ENCODE data around the gene FRMD4A.

The FRMD4A gene

GRCh38 chr10:13891128-13892000 is 439.4 kb downstream of the FRMD4A start:
- Histone ChIP-seq H3K4me2 (ENCODE audit: insufficient read depth, low read length) (no peak overlapping the region), H3K9ac (ENCODE audit: low read depth, low read length) (no peak overlapping the region), H3K9me3 (ENCODE audit: insufficient read depth, low read length, severe bottlenecking) (no peaks in the 10 kb centered on the region), H3K27ac (ENCODE audit: low read length) (no peak overlapping the region), H3K79me2 (ENCODE audit: insufficient read depth, low read length) (no peaks in the 10 kb centered on the region), H3K36me3 (ENCODE audit: insufficient read depth, low read length) (no peaks in the 10 kb centered on the region), H3K27me3 (ENCODE audit: insufficient read depth, low read length, poor library complexity) (no peaks in the 10 kb centered on the region), H3K4me1 (ENCODE audit: insufficient read depth, low read length) (no peaks in the 10 kb centered on the region), H3K4me3 (ENCODE audit: low read depth in 1 of 2, low read length in 2 of 2) (no peak overlapping the region), H4K20me1 (ENCODE audit: insufficient read depth, low read length) (no peaks in the 10 kb centered on the region), H2AFZ (ENCODE audit: low read depth, low read length) (no peak overlapping the region)
- ATAC-seq (ENCODE audit: insufficient read depth, low read depth) (no peak), DNase-seq (no peak)
- no peak for TF ChIP-seq CTCF (IDR thresholded peaks at IDR 0.05; ENCODE audit: borderline replicate concordance, extremely low read depth, low read length, poor library complexity, severe bottlenecking)
- no peak for TF ChIP-seq EZH2 (IDR thresholded peaks at IDR 0.05; ENCODE audit: borderline replicate concordance, low read depth, low read length, severe bottlenecking)

- no peak overlapping the region for H2AFZ ChIP-seq (ENCODE audit: low read depth, low read length)
- no peaks in the 10 kb centered on the region for H3K79me2 ChIP-seq (ENCODE audit: insufficient read depth, low read length)
- no peaks in the 10 kb centered on the region for H3K4me1 ChIP-seq (ENCODE audit: insufficient read depth, low read length)
- H3K9me3 ChIP-seq (ENCODE audit: insufficient read depth, low read length, severe bottlenecking), result no peaks in the 10 kb centered on the region
- TF ChIP-seq EZH2 (IDR thresholded peaks at IDR 0.05; ENCODE audit: borderline replicate concordance, low read depth, low read length, severe bottlenecking) (no peak), CTCF (IDR thresholded peaks at IDR 0.05; ENCODE audit: borderline replicate concordance, extremely low read depth, low read length, poor library complexity, severe bottlenecking) (no peak)
- H3K27me3 ChIP-seq (ENCODE audit: insufficient read depth, low read length, poor library complexity), result no peaks in the 10 kb centered on the region
- ATAC-seq (ENCODE audit: insufficient read depth, low read depth) (no peak), DNase-seq (no peak)
- H3K4me3 ChIP-seq (ENCODE audit: low read depth in 1 of 2, low read length in 2 of 2), result no peak overlapping the region
- no peaks in the 10 kb centered on the region for H4K20me1 ChIP-seq (ENCODE audit: insufficient read depth, low read length)
- no peak overlapping the region for H3K27ac ChIP-seq (ENCODE audit: low read length)
- H3K9ac ChIP-seq (ENCODE audit: low read depth, low read length), result no peak overlapping the region
- H3K36me3 ChIP-seq (ENCODE audit: insufficient read depth, low read length), result no peaks in the 10 kb centered on the region
- no peak overlapping the region for H3K4me2 ChIP-seq (ENCODE audit: insufficient read depth, low read length)
Observed at GRCh38 chr10:13890233-13891127, 440.2 kb downstream of the FRMD4A start.

GRCh38 chr10:13887761-13888160 is 443.0 kb downstream of the FRMD4A start:
- Histone ChIP-seq H4K20me1 (ENCODE audit: insufficient read depth, low read length) (no peaks in the 10 kb centered on the region), H3K9me3 (ENCODE audit: insufficient read depth, low read length, severe bottlenecking) (no peaks in the 10 kb centered on the region), H3K27ac (ENCODE audit: low read length) (no peak overlapping the region), H3K9ac (ENCODE audit: low read depth, low read length) (no peak overlapping the region), H3K4me2 (ENCODE audit: insufficient read depth, low read length) (no peak overlapping the region), H3K79me2 (ENCODE audit: insufficient read depth, low read length) (no peaks in the 10 kb centered on the region), H3K4me3 (ENCODE audit: low read depth in 1 of 2, low read length in 2 of 2) (no peak overlapping the region), H3K27me3 (ENCODE audit: insufficient read depth, low read length, poor library complexity) (no peaks in the 10 kb centered on the region), H3K36me3 (ENCODE audit: insufficient read depth, low read length) (no peaks in the 10 kb centered on the region), H2AFZ (ENCODE audit: low read depth, low read length) (no peak overlapping the region), H3K4me1 (ENCODE audit: insufficient read depth, low read length) (no peaks in the 10 kb centered on the region)
- no peak for ATAC-seq (ENCODE audit: insufficient read depth, low read depth)
- no peak for TF ChIP-seq EZH2 (IDR thresholded peaks at IDR 0.05; ENCODE audit: borderline replicate concordance, low read depth, low read length, severe bottlenecking)
- no peak for TF ChIP-seq CTCF (IDR thresholded peaks at IDR 0.05; ENCODE audit: borderline replicate concordance, extremely low read depth, low read length, poor library complexity, severe bottlenecking)
- DNase-seq, result no peak
